Peyer's patch (tissue), 4 donors: Measurements from ENCODE around the gene UPF2.

Source experiments
- POLR2A ChIP-seq, 2 donors: fragments of 450-650 bp; IDR thresholded peaks; one replicate each; pipeline ENCODE4 v1.5.1; 2017; ENCODE audit warnings: antibody characterized with exemption in 2 of 2, mild to moderate bottlenecking in 2 of 2, moderate library complexity in 2 of 2
- TF ChIP-seq, protein P1 (sequence below), 6 experiments: fragments of 450-650 bp in 4 of 6; fragments of 200-600 bp in 2 of 6; sonication (generic) in 1 of 6; IDR thresholded peaks; one replicate each; pipeline ENCODE4 v1.5.1; 2017 to 2019; ENCODE audit warnings: antibody characterized with exemption in 6 of 6, mild to moderate bottlenecking in 3 of 6, moderate library complexity in 1 of 6

DNA sequence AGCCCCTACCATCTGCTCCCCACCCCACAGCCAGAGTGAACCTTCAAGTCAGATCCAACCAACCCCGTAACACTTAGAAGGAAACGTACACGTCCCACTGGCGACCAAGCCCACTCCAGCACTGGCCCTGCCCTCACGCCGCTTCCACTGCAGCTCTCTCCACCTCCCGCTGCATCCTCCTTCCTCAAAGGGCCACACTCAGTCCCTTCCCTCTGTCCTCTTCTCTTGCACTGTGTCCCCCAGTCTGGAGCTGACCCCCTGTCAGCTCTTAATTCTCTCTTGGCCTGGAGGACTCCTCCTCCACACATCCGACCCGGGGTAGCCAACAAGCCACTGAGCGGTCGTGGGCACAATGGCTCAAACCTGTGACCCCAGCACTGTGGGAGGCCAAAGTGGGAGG, 133.6 kb downstream of the UPF2 start:
- TF ChIP-seq, protein P1, sequence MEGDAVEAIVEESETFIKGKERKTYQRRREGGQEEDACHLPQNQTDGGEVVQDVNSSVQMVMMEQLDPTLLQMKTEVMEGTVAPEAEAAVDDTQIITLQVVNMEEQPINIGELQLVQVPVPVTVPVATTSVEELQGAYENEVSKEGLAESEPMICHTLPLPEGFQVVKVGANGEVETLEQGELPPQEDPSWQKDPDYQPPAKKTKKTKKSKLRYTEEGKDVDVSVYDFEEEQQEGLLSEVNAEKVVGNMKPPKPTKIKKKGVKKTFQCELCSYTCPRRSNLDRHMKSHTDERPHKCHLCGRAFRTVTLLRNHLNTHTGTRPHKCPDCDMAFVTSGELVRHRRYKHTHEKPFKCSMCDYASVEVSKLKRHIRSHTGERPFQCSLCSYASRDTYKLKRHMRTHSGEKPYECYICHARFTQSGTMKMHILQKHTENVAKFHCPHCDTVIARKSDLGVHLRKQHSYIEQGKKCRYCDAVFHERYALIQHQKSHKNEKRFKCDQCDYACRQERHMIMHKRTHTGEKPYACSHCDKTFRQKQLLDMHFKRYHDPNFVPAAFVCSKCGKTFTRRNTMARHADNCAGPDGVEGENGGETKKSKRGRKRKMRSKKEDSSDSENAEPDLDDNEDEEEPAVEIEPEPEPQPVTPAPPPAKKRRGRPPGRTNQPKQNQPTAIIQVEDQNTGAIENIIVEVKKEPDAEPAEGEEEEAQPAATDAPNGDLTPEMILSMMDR (IDR thresholded peaks at IDR 0.05), result no peak
- TF ChIP-seq POLR2A (IDR thresholded peaks at IDR 0.05), result no peak
